ENCODE measurements around the gene CEP164. TPM values are rescaled to one million over a fixed set of nuclear protein-coding genes. Genes with fewer than 3 reads are reported as not detected.
"Not testable (repeated sequence)": the region's sequence is repeated elsewhere in the genome, so short reads cannot be mapped to it uniquely, and the experiment has no call there.

Gene CEP164
- total and polyA plus RNA-seq, 5 experiments from 2014 or later = 11.3 to 45.4 (median 15.6) TPM

GRCh38 chr11:117392979-117393378, 65.3 kb downstream of the CEP164 start:
- Mint-ChIP-seq H3K27me3 (no peaks in the 10 kb centered on the region), H3K4me1 (peaks cover 0 to 2% (median 0%) of the 10 kb centered on the region in 4 donors), H3K36me3 (peaks cover 26 to 89% (median 61%) of the 10 kb centered on the region in 3 donors), H3K27ac (no peak overlapping the region), H3K4me3 (no peak overlapping the region), H3K9me3 (peaks cover 0 to 16% (median 0%) of the 10 kb centered on the region in 9 donors)
- no peak for DNase-seq
- POLR2A ChIA-PET = no interaction called here
- ATAC-seq = no peak

- POLR2A ChIA-PET = no interaction called here
- no peak overlapping the region for H3K4me3 Mint-ChIP-seq
- H3K9me3 Mint-ChIP-seq = peaks cover 0 to 28% (median 0%) of the 10 kb centered on the region in 9 donors
- H3K27me3 Mint-ChIP-seq = no peaks in the 10 kb centered on the region
- DNase-seq (no peak), ATAC-seq (no peak)
- H3K4me1 Mint-ChIP-seq = peaks cover 0 to 1% (median 0%) of the 10 kb centered on the region in 4 donors
- H3K36me3 Mint-ChIP-seq = peaks cover 28 to 88% (median 73%) of the 10 kb centered on the region in 3 donors
- peak overlapping the region in 2 of 10 donors; percentile 5 to 11 for H3K27ac Mint-ChIP-seq
These were observed 66.7 kb downstream of the CEP164 start for GRCh38 chr11:117394221-117394925.

DNA sequence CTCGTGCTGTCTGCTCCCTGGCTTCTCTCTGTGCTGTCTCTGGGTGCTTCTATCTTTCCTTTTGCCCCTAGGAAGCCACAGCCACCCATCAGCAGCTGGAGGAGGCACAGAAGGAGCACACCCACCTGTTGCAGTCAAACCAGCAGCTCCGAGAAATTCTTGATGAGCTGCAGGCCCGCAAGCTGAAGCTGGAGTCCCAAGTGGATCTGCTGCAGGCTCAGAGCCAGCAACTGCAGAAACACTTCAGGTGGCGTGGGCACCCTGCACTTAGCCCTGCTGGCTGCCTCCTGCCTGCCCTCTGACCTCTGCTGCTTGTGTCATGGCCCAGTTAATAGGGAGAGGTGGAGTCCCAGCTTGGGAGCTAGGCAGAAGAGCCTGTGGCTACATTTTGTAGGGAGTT, 67.8 kb downstream of the CEP164 start:
- Mint-ChIP-seq H3K9me3 (peaks cover 0 to 34% (median 2%) of the 10 kb centered on the region in 9 donors), H3K36me3 (peaks cover 25 to 92% (median 76%) of the 10 kb centered on the region in 3 donors), H3K4me3 (no peak overlapping the region), H3K4me1 (peaks cover 0 to 3% (median 0%) of the 10 kb centered on the region in 4 donors), H3K27me3 (no peaks in the 10 kb centered on the region), H3K27ac (no peak overlapping the region)
- POLR2A ChIA-PET = no interaction called here
- DNase-seq (no peak), ATAC-seq (no peak)

DNA sequence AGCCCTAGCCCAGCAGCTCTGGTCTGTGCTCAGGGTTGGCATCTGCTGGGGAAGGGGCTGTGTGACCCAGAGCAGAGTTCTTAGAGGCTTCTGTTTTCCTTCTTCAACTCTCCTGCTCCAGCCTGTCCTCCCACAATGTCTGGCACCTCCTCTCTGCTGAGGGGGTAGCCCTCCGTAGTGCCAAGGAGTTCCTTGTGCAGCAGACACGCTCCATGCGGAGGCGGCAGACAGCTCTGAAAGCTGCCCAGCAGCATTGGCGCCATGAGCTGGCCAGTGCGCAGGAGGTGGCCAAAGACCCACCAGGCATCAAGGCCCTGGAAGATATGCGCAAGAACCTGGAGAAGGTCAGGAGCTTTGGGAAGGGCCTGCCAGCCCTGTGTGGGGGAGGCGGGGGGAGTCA, 69.3 kb downstream of the CEP164 start:
- Mint-ChIP-seq H3K27me3 (no peaks in the 10 kb centered on the region), H3K9me3 (peaks cover 0 to 34% (median 2%) of the 10 kb centered on the region in 9 donors), H3K27ac (no peak overlapping the region), H3K36me3 (peaks cover 25 to 91% (median 74%) of the 10 kb centered on the region in 3 donors), H3K4me3 (no peak overlapping the region), H3K4me1 (peaks cover 0 to 10% (median 2%) of the 10 kb centered on the region in 4 donors)
- POLR2A ChIA-PET = no interaction called here
- no peak for DNase-seq
- no peak for ATAC-seq

DNA sequence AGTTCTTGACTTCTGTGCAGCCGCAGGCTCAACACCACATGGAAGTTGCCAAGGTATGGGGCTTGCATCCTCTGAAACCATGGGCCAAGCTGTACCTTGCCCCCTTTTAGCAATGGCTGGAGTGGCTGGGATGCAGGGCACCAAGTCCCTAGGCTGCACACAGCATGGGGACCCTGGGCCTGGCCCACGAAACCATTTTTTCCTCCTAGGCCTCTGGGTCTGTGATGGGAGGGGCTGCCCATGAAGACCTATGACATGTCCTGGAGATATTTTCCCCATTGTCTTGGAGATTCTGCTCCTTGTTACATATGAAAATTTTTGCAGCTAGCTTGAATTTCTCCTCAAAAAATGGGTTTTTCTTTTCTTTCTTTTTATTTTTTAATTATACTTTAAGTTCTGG, 71.0 kb downstream of the CEP164 start:
- ATAC-seq, H3K4me1 Mint-ChIP-seq, POLR2A ChIA-PET, H3K27ac Mint-ChIP-seq, H3K27me3 Mint-ChIP-seq, H3K4me3 Mint-ChIP-seq, DNase-seq: not testable (repeated sequence)
- H3K9me3 Mint-ChIP-seq = peaks cover 0 to 34% (median 4%) of the 10 kb centered on the region in 9 donors
- peaks cover 28 to 93% (median 84%) of the 10 kb centered on the region in 3 donors for H3K36me3 Mint-ChIP-seq

GRCh38 chr11:117399100-117399840, 71.6 kb downstream of the CEP164 start:
- not testable (repeated sequence) for H3K27ac Mint-ChIP-seq, ATAC-seq

DNA sequence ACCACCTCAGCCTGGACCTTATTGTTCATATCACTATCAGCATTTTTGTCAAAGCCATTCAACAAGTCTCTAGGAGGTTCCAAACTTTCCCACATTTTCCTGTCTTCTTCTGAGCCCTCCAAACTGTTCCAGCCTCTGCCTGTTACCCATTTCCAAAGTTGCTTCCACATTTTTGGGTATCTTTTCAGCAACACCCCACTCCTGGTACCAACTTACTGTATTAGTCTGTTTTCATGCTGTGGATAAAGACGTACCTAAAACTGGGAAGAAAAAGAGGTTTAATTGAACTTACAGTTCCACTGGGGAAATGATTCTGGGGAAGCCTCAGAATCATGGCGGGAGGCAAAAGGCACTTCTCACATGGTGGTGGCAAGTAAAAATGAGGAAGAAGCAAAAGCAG, 78.2 kb downstream of the CEP164 start:
- ATAC-seq, DNase-seq, H3K27me3 Mint-ChIP-seq, H3K4me3 Mint-ChIP-seq, H3K27ac Mint-ChIP-seq, POLR2A ChIA-PET: not testable (repeated sequence)
- Mint-ChIP-seq H3K4me1 (peaks cover 0 to 10% (median 1%) of the 10 kb centered on the region in 4 donors), H3K9me3 (peaks cover 0 to 23% (median 17%) of the 10 kb centered on the region in 9 donors), H3K36me3 (peaks cover 29 to 81% (median 80%) of the 10 kb centered on the region in 3 donors)

More at GRCh38 chr11:117399100-117399840, 71.6 kb downstream of the CEP164 start:
- DNase-seq, POLR2A ChIA-PET, H3K4me1 Mint-ChIP-seq, H3K4me3 Mint-ChIP-seq, H3K27me3 Mint-ChIP-seq: not testable (repeated sequence)
- H3K36me3 Mint-ChIP-seq = peaks cover 32 to 93% (median 86%) of the 10 kb centered on the region in 3 donors
- H3K9me3 Mint-ChIP-seq = peaks cover 0 to 36% (median 10%) of the 10 kb centered on the region in 9 donors

GRCh38 chr11:117407016-117407415, 79.4 kb downstream of the CEP164 start:
- DNase-seq (no peak), ATAC-seq (no peak)
- Mint-ChIP-seq H3K27me3 (no peaks in the 10 kb centered on the region), H3K4me1 (peaks cover 0 to 8% (median 0%) of the 10 kb centered on the region in 4 donors), H3K36me3 (peaks cover 29 to 72% (median 71%) of the 10 kb centered on the region in 3 donors), H3K4me3 (no peak overlapping the region), H3K9me3 (peaks cover 0 to 23% (median 17%) of the 10 kb centered on the region in 9 donors), H3K27ac (no peak overlapping the region)
- POLR2A ChIA-PET = no interaction called here

DNA sequence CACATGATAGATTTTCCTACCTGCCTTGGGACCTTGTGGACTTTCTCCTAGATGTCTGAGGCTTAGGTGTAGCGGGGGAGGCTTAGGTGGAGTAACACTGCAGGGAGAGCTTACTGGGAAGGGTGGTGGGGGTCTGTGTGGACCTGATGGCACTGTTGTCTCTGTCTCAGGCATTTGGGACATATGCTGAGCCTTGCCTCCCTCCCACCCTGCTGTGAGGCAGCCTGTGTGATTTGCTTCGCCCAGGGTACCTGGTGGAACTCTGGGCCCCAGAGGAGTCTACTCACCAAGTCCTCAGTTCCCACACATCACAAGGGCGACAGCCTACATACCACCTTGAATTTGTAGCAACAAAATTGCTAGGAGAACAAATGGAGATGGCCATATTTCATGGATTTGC, 80.7 kb downstream of the CEP164 start:
- POLR2A ChIA-PET = no interaction called here
- Mint-ChIP-seq H3K4me1 (peaks cover 0 to 5% (median 0%) of the 10 kb centered on the region in 4 donors), H3K27me3 (no peaks in the 10 kb centered on the region), H3K27ac (no peak overlapping the region), H3K36me3 (peaks cover 25 to 60% (median 59%) of the 10 kb centered on the region in 3 donors), H3K9me3 (peaks cover 0 to 23% (median 16%) of the 10 kb centered on the region in 9 donors), H3K4me3 (no peak overlapping the region)
- ATAC-seq (no peak), DNase-seq (no peak)

GRCh38 chr11:117409511-117409910, 81.9 kb downstream of the CEP164 start:
- POLR2A ChIA-PET = no interaction called here
- H3K27ac Mint-ChIP-seq = peak overlapping the region in 1 of 10 donors; percentile 35
- H3K36me3 Mint-ChIP-seq = peaks cover 15 to 49% (median 47%) of the 10 kb centered on the region in 3 donors
- no peak for ATAC-seq
- peaks cover 0 to 3% (median 0%) of the 10 kb centered on the region in 4 donors for H3K4me1 Mint-ChIP-seq
- H3K9me3 Mint-ChIP-seq = peaks cover 0 to 19% (median 13%) of the 10 kb centered on the region in 9 donors
- no peak overlapping the region for H3K4me3 Mint-ChIP-seq
- DNase-seq = no peak
- no peaks in the 10 kb centered on the region for H3K27me3 Mint-ChIP-seq

DNA sequence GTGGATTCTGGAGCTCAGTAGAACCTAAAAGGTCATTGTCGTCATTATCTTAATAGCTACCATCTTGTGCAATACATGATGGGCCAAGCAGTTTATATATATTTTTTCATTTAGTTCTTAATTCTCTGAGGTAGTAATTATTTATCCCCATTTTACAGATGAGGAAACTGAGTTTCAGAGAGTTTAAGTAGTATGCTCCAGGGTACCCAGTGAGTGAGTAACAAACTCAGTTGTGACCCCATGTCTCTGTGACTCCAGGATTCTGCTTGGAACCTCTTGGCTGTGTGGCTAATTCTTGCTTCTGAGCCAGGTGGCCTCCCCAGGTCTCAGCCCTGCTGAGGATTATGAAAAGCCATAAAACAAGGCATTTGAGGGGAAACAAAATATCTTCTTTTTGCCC, 82.6 kb downstream of the CEP164 start:
- Mint-ChIP-seq H3K9me3 (peaks cover 0 to 14% (median 10%) of the 10 kb centered on the region in 9 donors), H3K27ac (peak overlapping the region in 1 of 10 donors; percentile 35), H3K4me1 (peaks cover 0 to 3% (median 0%) of the 10 kb centered on the region in 4 donors), H3K36me3 (peaks cover 12 to 42% (median 40%) of the 10 kb centered on the region in 3 donors), H3K27me3 (no peaks in the 10 kb centered on the region), H3K4me3 (no peak overlapping the region)
- POLR2A ChIA-PET = no interaction called here
- ATAC-seq (no peak), DNase-seq (no peak)

GRCh38 chr11:117410861-117411710, 83.4 kb downstream of the CEP164 start:
- no peak overlapping the region for H3K27ac Mint-ChIP-seq
- POLR2A ChIA-PET = no interaction called here
- peaks cover 4 to 34% (median 32%) of the 10 kb centered on the region in 3 donors for H3K36me3 Mint-ChIP-seq

More at GRCh38 chr11:117410861-117411710, 83.4 kb downstream of the CEP164 start:
- peaks cover 0 to 5% (median 2%) of the 10 kb centered on the region in 9 donors for H3K9me3 Mint-ChIP-seq
- no peaks in the 10 kb centered on the region for H3K27me3 Mint-ChIP-seq
- peaks cover 0 to 3% (median 0%) of the 10 kb centered on the region in 4 donors for H3K4me1 Mint-ChIP-seq
- ATAC-seq (no peak), DNase-seq (no peak)
- no peak overlapping the region for H3K4me3 Mint-ChIP-seq

Data from naive thymus-derived CD8-positive, alpha-beta T cell (primary cell).